ENCODE data around the gene HDLBP.

HDLBP gene

DNA sequence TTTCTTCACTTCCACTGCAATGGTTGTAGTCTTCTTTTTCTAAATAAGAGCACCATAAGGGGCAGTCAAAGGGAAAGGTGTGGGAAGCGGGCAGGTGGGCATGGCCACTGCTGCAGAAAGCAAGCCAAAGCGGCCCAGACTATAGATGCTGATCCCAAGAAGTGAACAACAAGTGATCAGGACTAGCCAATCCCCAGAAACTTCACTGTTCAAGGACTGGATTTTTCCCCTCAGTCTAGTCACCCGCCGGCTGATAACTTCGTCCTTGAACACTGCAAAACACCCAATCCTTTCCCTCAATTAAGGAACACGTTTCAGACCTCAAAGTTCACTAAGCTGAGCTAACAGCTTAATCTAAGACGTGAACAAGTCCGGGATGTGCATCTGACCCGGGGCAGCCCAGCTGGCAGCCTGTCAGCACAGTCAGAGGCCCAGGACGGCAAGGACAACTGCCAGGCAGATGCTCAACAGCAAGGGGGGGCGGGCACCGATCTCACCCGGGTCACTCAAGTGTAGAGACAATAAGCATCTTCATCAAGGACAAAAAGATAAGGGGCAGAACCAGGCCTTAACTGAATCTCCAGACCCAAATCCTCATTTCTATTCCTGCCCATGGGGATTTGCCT lies 59.8 kb downstream of the HDLBP start:
- DNase-seq (ENCODE audit: extremely low read depth in 1 of 2, low read depth in 1 of 2) = no peak

DNA sequence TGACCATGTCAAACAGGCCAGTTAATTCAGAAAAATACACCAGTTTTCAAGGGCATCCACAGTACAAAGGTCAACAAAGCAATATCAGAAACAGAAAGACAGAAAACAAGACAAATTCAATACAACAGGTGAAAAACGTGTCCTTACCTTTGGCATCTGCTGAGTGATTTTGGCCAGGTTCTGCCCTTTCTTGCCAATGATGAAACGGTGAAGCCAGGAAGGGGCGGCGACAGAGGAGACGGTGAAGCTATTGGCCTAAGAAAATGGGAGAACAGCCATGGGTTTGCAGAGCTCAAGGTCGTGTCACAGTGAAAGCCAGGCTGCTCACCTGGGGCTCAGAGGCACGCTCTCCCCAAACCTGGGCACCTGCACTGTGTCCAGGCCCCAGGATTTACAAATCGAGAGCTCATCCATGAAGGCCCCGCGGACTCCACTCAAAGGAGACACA lies 60.5 kb downstream of the HDLBP start:
- DNase-seq (ENCODE audit: extremely low read depth in 1 of 2, low read depth in 1 of 2) = no peak

DNA sequence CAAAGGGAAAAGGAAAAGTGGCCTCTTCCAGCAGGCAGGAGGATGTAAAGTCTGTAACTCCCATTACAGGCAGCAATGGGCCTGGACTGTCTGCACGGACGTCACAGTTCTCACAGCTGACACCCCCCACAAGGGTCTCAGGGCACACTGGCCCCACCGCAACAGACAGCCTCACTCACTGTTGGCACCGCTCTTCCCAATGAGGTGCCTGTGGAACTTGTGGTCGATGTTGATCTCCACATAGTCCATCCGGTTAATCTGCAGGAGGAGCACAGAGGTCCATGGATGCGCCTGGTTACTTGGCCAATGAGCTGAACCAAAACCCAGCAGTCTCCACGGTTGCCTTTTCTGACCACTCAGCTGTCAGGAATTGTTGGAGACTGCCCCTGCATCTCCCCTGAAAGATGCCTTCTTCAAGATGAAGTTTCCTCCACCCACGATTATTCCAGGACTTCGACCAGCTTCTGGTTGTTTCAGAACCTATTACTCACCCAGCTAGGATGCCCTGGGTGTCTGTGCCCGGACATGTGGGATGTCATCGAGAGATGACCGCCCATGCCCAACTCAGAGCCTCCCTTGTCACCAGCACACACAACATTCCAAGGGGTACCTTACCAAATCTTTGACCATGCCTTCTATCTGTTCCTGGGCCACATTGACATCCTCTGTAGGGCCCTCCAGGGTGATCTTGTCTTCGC lies 62.5 kb downstream of the HDLBP start:
- DNase-seq (ENCODE audit: extremely low read depth in 1 of 2, low read depth in 1 of 2) = no peak

GRCh38 chr2:241249654-241250053 lies 65.8 kb downstream of the HDLBP start:
- DNase-seq (ENCODE audit: extremely low read depth in 1 of 2, low read depth in 1 of 2) = no peak

GRCh38 chr2:241248897-241249296 lies 66.6 kb downstream of the HDLBP start:
- no peak for DNase-seq (ENCODE audit: extremely low read depth in 1 of 2, low read depth in 1 of 2)

DNA sequence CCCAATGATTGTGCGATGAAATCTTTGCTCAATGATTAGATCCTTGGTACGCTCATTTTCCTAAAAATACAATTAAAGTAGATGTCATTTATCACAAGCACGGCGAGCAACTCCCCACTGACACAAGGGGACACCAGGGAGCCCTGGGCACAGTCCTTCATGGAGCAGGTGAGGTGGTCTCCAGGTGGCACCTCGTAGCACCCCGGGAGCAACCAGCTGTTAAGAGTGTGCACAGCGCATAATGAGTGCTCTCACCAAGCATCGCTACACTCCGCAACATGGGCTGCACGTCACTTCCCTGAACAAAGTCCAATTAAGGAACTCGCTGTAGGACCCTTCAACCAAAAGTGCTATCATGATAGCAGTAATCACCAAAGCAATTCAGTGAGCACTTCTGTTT lies 67.2 kb downstream of the HDLBP start:
- DNase-seq (ENCODE audit: extremely low read depth in 1 of 2, low read depth in 1 of 2) = no peak

GRCh38 chr2:241244368-241244767 lies 71.1 kb downstream of the HDLBP start:
- DNase-seq (ENCODE audit: extremely low read depth in 1 of 2, low read depth in 1 of 2) = no peak

DNA sequence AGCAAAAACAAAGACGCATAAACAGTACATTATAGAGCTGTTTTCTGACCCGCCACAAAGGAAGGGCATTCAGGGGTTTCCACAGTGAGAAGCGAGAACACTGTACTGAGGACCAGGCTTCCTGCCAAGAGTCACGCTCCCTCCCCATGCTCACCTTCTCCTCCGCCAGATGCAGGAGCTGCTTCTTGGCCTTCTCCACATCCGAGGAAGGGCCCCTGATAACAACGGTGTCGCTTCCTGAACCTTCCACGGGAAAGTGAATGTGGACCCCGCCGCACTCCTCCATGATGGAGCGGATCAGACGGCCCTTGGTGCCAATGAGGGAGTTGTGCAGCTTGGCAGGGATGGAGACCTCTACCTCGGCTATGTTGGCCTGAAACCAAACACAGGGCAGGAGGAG lies 73.2 kb downstream of the HDLBP start:
- no peak for DNase-seq (ENCODE audit: extremely low read depth in 1 of 2, low read depth in 1 of 2)

DNA sequence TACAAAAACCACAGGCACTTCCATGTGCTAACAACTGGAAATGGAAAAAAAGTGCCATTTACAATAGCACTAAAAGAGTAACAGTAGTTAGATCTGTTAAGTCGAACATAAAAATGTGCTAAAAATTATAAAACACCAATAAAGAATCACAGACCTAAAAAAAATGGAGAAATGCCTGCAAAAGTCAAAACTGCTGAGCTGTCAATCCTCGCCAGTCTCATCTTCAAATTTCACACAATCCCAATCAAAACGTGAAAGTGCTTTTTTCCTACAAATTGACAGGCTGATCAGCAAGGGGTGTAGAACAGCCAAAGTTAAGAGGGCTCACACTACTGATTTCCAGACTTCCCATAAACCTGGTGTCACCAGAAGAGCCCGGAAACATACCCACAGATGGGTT lies 73.8 kb downstream of the HDLBP start:
- DNase-seq (ENCODE audit: extremely low read depth in 1 of 2, low read depth in 1 of 2) = no peak

GRCh38 chr2:241240320-241241004 lies 75.0 kb downstream of the HDLBP start:
- no peak for DNase-seq (ENCODE audit: extremely low read depth in 1 of 2, low read depth in 1 of 2)

DNA sequence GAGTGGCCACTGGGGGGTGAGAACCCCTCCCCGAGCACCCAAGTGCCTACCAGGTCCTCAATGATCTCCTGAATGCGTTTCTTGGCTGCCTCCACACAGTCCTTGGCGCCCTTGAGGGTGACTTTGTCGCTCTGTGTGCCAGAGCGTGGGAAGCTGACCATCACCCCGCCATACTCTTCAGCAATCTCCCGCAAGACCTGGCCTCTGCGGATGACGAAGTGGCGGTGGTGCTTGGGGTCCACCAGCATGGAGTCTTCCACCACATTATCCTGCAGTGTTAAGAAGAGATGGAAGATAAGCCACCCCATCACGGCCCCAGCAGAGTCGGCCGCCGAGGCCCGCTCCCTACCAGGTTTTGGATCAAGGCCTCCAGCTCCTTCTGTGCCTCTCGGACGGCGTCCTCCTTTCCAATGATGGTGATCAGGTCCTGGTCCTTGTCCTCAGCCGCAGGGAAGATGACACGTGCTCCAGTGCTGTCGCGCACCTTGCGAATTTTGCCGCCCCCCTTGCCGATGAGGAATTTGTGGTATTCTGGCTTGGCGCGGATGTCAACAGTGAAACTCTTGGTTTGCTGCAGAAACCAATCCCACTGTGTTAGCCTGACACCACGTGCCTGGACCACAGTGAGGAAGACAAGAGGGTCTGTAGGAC lies 75.8 kb downstream of the HDLBP start:
- no peak for DNase-seq (ENCODE audit: extremely low read depth in 1 of 2, low read depth in 1 of 2)

DNA sequence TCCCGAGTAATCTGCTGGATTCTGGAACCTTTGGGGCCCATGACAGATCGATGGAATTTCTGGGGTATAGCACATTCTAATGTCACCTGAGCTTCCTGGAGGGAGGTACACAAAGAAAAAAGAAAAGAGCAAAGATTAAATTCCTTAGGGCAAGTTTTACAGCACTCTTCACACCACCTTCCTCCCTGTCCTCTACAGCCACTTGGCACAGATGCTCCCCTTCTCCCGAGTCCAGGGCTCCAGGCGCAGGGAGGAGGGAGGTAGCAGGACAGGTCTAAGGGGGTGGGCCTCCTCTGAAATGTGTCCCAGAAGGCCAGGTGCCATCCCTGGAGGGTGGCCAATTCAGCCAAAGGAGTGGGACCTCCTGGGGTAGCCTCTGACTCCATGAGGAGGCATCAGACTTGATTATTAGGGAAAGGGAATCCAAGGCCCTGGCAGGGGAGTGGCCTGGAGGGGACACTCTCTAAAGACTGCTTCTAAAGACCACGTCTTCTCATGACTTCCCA lies 76.7 kb downstream of the HDLBP start:
- DNase-seq (ENCODE audit: extremely low read depth in 1 of 2, low read depth in 1 of 2) = no peak

DNA sequence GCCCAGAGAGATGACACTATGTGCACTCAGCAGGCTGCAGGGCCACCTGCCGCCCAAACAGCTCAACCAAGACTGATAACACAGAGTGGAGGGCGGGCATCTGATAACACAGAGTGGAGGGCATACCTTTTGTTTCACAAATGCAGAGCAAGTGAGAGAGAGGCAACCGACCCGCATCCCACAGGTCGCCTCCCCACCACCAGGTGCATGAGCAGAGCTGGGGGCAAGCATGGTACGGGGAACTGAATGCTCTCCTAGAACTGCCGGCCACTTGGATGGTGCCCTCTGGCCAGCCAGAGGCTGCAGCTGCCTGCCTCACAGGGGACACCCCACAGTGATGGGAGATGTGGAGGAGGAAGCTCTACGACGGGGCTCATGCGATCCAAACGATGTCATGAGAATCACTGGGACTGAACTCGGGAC lies 77.5 kb downstream of the HDLBP start:
- no peak for DNase-seq (ENCODE audit: extremely low read depth in 1 of 2, low read depth in 1 of 2)

DNA sequence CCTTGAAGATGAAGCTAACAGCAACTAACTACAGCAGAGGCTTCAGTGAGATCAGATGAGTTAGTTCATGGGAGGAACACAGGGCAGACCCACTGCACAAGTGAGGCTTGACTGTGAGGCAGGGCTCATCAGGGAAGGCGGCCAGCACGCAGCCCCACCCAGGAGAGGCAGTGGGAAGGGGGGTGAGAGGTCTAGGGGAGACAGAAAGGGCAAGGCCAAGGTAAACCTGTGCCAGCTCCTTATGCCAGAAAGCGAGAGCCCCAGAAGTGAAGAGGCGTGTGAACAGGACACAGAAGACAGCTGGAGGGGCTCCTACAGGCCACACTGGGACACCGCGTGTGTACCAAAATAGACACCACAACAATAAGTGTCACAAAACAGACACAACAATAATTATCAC lies 78.4 kb downstream of the HDLBP start:
- no peak for DNase-seq (ENCODE audit: extremely low read depth in 1 of 2, low read depth in 1 of 2)

DNA sequence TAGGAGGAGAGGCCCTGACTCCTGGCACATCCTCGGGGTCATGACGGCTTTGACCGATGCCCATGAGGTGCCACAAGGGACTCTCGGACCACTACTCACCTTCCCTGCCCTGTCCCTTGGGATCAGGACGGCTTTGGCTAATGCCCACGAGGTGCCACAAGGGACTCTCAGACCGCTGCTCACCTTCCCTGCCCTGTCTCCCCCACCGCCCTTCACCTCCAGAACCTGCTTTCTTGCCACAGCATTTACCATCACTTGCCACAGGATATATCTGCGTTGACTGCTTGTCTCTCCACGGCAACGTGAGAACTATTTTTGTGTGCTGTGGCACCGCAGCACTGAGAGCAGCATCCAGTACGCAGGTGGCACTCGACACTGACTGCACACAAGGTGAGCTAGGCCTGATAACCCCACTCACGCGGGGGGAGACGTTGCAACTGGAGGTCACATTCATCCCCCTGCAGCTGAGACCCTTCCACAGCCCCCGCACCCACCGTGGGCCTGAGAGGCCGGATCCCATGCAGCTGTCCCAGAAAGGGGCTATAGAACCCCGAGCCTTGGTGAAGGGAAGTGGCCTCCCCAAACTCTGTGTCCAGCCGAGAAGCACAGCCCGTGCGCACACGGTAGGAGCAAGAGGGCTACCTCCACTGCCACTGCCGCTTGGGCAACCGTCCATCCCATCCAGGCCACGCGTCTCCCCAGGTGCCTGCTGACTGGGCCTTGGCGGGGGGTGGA lies 79.4 kb downstream of the HDLBP start:
- DNase-seq (ENCODE audit: extremely low read depth in 1 of 2, low read depth in 1 of 2) = no peak

GRCh38 chr2:241234962-241235740 lies 80.3 kb downstream of the HDLBP start:
- DNase-seq (ENCODE audit: extremely low read depth in 1 of 2, low read depth in 1 of 2) = no peak

- DNase-seq (ENCODE audit: extremely low read depth in 1 of 2, low read depth in 1 of 2) = no peak
Observed at GRCh38 chr2:241234066-241234790, 81.2 kb downstream of the HDLBP start.

DNA sequence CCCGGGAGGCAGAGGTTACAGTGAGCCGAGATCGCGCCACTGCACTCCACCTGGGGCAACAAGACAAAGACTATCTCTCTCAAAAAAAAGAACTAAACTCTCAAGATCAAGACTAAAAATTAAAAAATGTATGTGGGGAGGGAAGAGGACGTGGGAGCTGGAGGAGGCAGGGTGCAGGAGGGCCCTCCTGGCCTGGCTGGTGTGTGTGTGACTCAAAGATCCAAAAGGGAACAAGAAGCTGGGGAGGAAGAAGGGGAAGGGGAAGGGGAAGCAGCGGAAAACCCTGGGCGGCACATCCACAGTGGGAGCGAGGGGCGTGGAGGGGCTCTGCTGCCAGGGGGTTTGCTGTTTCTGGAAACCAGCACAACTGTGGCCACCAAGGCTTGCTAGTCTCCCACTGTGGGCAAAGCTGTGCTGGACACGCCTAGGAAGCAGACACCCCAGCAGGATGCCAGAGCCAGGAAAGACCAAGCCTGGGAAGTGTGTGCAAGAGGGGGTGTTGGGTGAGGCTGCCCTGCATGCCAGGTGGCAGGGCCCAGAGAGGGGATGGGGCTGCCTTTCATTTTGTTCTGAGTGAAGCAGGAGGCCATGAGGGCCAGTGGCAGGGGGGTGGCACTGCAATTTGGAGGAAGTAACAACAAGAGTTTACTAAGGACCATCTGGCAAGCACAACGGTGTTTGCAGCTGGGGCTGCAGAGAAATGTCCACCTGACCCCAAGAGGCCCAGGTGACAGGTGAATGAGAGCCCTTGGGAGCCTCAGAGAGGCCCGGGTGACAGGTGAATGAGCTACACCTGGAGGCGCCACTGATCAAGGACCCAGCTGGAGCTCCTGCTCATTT lies 82.5 kb downstream of the HDLBP start:
- DNase-seq (ENCODE audit: extremely low read depth in 1 of 2, low read depth in 1 of 2) = no peak

Measured in stimulated activated CD8-positive, alpha-beta memory T cell treated with anti-CD3 and anti-CD28 coated beads, Interleukin-7, amount 100 ng/mL, for 48 hours (primary cell).